NCI-H1436 treated with DMSO at 0.1 percent for 48 hours (cell line): ENCODE measurements around the gene CTNNA1.
"Not testable (repeated sequence)": the region's sequence is repeated elsewhere in the genome, so short reads cannot be mapped to it uniquely, and the experiment has no call there.

Source experiments
- DNase-seq: peaks from one replicate; lab custom pipeline; 2025; lab: John Stamatoyannopoulos, UW

Gene CTNNA1

DNA sequence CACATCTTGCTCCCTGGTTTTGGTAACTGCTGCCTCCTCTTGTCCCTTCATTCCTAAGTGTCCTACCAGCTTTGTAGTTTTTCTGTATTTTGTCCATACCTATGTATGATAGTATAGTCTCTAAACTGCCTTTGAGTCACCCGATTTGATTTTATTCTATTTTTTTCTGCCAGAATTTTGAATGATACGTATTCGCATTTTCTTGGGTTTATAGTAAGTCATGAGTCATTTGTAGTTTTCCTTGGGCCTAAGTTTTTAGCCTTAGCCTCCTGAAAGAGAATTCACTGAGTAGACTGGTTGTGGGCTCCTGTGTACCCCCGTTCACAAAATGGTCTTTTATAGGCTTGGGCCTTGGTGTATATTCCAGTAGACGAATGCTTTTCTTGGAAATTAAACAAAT is 62.3 kb downstream of the CTNNA1 start:
- no peak for DNase-seq

DNA sequence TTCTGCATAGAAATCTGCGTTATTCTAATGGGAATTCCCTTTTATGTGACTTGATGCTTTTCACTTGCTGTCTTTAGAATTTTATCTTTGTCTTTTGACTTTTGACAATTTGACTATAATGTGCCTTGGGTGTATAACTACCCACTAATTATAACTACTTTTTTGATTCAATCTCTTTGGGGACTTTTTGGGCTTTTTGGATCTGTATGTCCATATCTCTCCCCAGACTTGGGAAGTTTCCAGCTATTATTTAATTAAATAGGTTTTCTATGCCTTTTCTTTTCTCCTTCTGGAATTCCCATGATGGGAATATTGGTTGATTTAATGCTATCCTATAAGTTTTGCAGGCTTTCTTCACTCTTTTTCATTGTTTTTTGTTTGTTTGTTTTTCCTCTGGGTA is 64.0 kb downstream of the CTNNA1 start:
- DNase-seq: no peak

DNA sequence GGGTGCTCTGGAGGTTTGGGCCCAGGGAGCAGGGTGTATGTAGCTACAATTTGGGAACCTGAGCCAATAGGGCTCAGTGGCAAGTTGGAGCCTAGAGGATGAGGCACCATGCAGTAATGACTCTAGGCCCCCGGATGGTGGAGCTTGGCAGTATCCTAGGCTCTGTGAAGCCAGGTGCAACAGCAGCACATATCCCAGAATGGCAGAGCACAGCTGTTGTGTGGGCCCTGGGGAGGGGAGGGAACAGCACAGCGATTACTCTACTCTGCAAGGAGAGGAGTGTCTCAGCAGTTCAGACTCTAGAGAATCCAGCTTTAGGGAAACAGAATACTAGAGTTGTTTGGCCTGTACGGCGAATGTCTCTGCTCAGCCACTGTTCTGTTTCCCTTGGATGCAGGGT is 65.9 kb downstream of the CTNNA1 start:
- no peak for DNase-seq

DNA sequence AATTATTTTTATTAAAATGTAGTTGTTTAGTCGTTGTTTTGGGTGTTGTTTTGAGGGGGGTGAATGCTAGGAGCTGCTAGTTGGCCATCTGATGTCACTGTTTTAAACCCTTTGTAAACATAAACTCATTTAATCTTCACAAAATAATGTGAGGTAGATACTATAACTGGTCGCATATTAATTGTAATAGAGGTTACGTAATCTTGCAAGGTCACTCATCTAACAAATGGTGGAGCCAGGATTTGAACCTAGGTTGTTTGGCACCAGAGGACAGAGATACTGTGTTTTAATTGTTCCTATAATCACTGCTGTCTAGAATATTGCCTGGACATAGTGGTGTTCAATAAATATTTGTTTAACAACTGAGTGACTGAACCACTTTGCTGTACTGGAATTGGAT is 67.5 kb downstream of the CTNNA1 start:
- DNase-seq: no peak

DNA sequence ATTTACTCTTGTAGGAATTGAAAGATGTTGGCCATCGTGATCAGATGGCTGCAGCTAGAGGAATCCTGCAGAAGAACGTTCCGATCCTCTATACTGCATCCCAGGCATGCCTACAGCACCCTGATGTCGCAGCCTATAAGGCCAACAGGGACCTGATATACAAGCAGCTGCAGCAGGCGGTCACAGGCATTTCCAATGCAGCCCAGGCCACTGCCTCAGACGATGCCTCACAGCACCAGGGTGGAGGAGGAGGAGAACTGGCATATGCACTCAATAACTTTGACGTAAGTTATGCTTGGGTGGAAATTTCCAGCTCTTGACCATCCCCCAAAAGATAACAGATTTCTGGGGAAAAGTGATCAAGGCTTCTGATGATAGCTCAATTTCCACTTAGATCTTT is 71.3 kb downstream of the CTNNA1 start:
- DNase-seq: no peak

DNA sequence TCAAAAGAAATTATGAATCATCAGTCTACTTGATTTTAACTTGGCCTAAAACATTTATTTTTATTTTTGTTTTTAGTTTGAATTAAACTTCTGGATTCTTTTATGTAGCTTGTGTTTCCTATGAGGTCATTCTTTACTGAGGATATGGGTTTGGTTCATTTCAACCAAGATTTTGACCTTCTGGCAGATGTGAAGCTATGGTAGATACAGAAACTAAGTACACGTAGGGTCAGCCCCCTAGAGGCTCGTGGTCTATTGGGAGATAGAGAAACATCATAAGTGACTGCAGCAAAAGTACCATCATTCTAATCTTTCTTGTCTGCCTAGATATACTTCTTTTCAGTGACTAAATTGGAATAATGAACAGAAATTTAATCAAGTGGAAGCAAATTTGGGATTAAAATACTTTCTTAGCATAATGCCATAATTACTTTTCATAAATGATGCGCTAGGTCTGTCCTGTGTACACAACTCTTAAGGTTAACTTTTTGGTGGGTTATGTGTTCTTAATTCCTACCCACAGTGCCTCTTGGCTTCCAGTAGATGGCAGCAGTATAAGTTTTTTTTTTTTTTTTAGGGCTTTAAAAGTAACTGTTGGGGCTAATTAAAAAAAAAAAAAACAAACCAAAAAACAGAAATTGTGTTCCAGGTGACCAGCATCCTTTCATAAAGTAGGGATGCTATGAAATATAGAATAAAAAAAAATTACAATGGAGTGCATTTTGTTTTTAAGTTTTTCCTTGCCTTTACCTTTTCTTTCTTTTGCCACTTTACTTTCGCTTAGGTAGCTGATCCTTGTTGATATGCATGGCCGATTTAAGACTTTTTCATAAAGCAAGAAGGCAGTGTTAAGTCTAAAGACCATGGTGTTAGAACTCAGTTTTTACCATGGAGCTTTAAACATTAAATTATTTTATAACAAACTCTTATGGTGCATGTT is 72.0 kb downstream of the CTNNA1 start:
- DNase-seq: no peak

DNA sequence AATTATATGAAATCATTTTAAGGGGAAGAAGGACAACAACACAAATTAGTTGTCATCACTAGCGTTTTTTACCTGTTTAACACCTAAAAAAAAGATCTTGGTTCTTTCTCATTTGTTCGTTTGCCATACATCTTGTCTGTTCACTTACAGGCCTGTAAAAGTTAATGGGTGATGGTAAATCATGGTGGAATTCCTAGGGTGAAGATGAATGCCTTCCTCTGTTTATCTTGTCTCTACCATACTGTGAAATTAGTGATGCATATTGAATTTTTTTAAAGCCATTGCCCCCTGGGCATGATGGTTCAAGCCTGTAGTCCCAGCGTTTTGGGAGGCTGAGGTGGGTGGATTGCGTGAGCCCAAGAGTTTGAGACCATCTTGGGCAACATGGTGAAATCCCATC is 75.3 kb downstream of the CTNNA1 start:
- DNase-seq: no peak

DNA sequence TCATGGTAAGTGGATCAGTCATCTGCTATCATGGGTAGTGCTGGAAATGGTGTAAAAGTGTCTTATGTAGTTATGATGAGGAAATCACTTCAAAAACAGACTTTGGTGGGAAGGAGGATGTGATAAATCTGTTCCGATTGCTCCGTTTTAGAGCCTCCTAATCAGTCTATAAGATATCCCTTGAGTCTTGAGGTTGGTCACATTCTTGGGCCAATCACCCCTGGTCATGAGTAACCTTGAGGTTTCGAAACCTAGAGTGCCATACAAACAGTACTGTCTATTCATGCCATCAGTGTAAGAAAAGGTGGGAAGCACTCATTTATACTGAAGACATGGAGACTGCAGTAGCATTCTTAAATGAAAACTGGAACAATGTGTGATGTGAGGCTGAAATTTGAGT is 76.1 kb downstream of the CTNNA1 start:
- no peak for DNase-seq

DNA sequence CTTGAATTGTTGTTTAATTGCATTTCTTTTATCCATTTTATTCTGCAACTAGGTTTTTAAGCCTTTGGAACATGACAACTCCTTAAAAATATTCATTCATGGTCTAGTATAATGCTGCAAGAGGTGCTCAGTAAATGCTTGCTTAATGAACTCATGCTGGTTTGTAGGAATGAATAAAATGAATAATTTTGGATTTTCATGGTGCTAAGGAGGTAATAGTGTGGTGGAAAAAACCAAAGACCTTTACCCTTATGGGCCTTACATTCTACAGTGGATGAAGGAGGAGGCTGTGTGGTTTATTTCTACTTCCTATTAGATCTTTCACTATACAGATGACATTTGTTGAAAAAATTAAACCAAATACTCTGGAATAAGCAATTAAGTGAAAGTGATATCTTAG is 78.5 kb downstream of the CTNNA1 start:
- DNase-seq: no peak

DNA sequence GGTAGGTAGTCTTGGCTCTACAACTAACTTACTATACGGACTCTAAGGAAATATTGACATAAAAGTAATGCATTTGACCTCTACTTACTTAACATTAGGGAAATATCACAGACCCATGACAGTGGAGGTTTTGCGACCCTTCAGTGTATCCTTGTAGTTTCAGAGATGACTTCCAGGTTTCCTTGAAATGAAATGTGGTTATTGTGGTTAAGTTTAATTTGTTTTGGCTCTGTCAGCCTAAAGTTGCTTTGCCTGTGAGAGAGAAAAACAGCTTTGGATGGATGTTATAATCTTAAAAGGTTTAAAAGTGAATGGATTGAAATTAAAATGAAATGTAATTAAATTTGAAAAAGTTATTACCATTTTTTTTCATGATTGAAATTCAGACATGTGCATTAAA is 79.0 kb downstream of the CTNNA1 start:
- DNase-seq: no peak

DNA sequence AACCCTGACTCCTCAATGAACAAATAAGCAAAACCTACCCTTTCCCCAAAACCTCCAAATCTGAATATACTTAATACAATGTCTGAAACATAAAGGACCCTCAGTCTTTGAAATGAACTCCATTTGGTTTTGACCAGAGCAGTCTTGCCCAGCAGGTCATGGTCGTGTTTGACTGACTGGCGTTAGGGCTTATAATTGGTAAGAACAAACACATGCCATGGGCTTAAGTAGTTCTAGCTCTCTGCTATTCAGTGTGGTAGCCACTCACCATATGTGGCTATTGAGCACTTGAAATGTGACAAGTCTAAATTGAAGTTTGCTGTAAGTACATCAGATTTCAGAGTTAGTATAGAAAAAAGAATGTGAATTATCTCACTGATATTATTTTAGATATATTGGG is 79.9 kb downstream of the CTNNA1 start:
- no peak for DNase-seq

DNA sequence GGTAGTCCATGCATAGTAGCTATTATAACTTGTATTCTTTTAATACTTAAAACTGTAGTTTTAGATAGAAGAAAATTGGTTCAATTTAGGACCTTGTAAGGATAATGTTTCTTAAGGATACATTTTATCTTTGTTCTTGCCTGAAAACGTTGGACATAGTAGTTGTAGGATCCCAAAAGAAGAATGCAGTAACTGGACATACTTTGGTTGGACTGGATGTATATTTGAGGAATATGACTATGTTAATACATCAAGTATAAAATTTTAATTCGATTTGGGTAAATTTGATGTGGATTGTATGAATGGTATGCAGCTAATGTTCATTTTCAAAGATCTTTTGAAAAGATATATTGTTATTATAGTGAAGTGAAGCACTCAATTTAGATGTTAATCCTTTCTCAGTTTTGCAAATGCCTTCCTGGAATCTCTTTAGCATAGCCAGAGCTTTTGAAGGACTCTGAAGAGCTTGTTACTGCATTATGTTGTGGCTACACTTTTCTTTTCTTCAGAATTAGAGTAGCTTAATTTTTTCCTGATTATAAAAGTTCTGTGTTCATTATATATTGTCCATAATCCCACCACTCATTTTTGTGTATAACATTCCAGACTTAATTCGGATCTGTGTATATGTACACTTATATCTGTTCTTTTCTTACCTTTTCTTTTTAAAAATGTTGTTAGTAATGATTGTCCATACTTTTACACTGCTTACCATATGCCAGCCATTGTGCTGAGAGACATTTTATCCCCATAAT is 80.7 kb downstream of the CTNNA1 start:
- DNase-seq: no peak

DNA sequence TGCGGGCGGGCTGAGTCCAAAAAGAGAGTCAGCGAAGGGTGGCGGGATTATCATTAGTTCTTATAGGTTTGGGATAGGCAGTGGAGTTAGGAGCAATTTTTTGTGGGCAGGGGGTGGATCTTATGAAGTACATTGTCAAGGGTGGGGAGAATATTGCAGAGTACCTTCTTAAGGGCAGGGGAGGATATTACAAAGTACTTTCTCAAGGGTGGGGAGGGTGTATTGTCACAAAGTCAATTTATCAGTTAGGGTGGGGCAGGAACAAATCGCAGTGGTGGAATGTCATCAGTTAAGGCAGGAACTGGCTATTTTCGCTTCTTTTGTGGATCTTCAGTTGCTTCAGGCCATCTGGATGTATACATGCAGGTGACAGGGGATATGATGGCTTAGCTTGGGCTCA is 81.6 kb downstream of the CTNNA1 start:
- not testable (repeated sequence) for DNase-seq

DNA sequence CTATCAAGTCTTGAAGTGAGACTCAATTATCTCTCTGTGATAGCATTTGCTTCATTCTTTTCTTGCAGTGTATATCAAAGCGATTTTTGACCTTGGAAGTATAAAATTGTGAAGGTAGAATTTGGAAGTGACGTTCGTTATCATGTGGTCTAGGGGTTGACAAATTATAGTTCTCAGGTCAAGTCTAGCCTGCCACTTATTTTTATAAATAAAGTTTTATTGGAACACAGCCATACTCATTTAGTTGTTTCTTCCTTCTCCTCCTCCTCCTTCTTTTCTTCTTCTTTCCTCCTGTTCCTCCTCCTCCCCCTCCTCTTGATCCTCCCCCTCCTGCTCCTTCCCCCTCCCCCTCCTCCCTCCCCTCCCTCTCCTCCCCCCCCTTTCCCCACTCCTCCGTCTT is 83.9 kb downstream of the CTNNA1 start:
- DNase-seq: no peak

DNA sequence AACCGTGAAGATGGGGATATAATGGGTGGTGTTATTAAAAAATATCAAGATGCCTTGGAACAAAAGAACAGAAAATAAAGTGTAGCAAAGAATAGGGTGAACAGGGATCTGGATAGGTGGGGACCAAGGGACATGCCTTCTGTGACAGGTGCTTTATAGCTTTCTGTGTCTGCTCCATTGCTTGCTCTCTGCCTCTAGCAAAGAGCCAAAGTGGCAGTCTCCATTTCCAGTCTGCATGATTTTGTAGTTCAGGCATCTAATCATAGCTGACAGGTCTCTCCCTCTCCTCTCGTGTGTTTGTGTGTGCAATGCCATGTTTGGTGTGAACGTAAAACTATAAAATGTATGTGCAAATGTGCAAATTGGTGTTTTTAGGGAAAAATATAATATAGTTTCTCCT is 86.9 kb downstream of the CTNNA1 start:
- DNase-seq: no peak

DNA sequence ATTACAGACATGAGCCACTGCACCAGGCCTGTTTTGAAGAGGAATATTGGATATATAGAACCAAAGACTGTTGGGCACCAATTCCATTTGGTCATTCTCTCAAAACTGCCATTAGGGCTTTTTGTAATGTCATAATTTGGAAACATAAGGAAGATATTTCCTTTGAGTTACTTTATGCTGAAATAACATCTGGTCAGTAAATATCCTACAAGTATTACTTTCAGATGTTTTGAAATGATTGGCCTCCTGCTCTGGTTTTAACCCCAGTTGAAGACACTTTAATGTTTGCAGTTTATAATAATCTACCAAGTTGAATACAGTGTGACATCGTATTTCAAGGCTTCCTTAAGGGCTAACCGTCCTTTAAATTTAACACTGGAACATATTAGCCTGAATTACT is 88.3 kb downstream of the CTNNA1 start:
- DNase-seq: no peak

DNA sequence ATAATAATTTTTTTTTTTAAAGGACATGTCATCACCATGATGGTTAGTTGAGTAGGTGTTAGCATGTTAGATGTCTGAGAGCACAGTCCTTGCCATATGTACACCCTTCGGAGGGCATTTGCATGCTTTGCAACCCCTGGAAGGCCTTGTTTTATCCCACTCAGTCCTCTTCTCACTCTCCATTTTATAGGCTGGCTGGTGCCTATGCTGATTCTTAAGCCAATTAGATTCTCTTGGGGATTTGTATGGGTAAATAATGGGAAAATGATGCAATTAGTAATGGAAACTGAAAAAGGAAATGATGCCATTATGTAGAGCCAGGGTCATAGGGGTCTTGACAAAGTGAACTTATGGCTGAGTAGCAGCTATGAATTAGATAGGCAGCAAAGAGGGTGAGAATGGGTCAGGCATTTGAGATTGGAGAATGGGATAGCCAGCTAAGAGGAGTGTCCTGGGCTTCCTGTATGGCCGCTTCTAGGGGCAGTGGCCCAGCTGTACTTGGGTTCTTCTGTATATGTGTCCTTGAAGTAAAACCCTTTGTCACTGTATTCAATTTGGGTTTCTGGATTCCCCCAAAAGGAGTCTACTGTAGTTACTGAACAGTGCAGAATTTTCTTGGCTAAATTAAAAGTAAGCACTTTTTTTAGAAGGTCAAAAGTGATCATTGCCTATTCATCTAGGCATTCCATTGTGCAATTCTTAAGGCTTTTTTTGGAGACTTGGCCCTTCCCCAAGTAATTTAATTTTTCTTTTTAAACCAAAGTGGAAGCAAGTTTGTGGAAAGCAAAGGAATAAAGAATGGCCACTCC is 90.3 kb downstream of the CTNNA1 start:
- no peak for DNase-seq

DNA sequence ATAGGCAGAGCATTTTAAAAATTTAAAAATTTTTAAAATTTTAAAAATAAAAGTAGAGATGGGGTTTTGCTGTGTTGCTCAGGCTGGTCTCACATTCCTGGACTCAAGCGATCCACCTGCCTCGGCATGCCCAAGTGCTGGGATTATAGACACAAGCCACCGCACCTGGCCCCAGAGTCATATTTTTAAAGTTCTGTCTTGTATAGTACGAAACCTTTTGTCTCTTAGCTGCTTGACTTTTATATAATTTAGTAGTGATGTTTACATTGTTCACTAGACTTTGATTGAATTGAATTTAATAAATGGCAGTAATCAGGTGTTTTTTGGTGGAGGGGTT is 90.9 kb downstream of the CTNNA1 start:
- DNase-seq: no peak

DNA sequence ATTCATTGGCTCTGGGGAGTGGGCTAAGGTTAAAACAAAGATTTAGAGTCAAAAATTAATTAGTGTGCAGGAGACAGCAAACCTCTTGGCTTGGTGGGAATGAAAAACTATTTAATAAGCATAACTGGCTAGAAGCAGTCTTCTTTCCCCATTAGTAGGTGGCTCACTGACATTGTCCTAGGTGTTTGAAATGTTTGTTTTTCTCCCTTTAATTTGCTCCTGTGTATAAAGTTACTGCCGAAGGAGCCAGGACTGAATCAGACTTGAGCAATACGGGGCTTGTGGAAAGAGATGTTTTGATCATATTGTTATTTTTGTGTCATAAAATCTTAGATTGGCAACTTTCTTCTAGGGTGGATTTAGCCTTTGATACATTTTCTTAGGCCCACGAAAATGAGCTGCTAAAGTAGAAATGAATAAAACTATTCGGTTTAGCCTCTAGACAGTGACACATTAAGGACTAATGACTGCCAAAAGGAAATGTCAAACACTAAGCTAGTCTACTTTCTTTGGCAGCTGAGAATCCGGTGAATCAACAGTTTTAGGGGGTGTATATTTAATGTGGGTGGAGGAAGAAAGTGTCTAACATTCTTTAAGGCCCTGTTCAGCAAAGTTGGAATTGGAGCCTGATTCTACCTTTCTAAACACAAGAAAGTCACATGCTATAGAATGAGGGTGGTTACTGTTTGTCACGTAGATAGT is 91.7 kb downstream of the CTNNA1 start:
- DNase-seq: no peak

DNA sequence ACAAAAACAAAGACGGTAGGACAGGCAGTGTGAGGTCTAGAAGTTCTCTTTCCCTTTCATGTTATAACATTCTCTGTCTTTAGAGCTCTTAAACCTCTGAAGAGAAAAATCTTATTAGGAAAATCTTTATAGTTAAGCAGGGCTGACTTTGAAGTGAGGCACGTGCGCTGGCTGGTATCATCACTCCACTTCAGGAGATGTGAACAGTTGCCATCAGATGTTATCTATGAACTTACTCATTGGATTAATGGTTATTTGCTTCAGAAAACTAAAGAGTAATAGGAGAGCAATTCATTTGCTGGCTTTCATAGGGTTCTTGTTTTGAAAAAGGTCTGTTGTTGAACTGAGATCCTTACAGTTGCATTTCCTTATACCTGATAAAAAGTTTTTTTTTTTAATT is 96.2 kb downstream of the CTNNA1 start:
- no peak for DNase-seq

DNA sequence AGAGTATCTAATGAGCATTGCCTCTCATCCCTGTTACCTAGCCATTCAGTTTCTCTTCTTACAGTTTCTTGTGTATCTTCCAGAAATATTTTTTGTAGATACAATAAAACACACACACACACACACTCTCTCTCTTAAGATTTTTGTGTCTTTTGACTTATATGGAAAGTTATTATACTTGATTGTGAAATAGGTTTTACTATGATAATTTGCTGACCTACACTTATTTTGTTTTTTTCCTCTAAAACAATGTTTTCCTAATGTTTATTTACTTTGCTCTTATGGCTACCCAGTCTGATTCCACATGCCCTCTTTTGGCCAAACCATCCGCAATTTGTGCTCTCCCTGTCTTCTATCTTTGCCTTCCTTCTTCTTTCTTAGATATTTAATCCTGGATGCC is 96.7 kb downstream of the CTNNA1 start:
- no peak for DNase-seq

DNA sequence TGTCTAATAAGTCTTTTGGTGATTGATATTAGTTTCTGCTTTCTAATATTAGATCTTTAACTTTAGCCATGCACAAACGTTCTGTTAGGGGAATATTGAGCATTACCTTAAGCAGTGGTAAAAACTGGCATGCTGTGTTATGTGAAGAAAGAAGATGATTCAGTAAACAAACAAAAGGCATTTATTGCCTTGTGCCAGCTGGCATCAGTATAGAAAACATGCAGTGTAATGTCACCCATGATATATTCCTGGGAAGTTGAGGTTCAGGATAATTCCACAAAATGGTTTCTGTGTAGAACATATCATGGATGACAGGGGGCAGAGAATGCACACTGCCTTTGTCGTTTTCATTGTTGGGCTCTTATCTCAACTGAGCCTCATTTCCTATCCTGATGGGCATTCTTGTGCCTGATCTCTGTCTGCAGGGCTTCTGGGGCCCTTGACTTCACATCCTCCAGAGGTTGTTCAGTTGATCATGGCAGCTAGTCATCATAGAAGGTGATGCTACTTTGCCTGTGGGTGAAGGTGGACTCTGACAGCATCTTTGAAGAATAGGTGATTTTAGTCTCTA is 97.7 kb downstream of the CTNNA1 start:
- DNase-seq: no peak
